Inferior parietal cortex (tissue), 1 donor: ENCODE measurements around the gene TMEM95.

Experiments
- DNase-seq: peaks from one replicate; pipeline ENCODE4 v3.0.0-alpha.2; 2016; ENCODE audit errors: extremely low spot score

The TMEM95 gene

GRCh38 chr17:7374353-7374752, 19.4 kb downstream of the TMEM95 start:
- DNase-seq = no peak

- DNase-seq = no peak
These were observed 24.2 kb downstream of the TMEM95 start for GRCh38 chr17:7379134-7379533.

- no peak for DNase-seq
These were observed 25.4 kb downstream of the TMEM95 start for GRCh38 chr17:7380321-7380720.

GRCh38 chr17:7380855-7381683, 26.1 kb downstream of the TMEM95 start, which contains the start of gene TNK1:
Gene TNK1, plus strand, starts transcription at chr17:7381089. Its CDS starts 1,838 bp downstream, at chr17:7382927.
- DNase-seq = no peak

- no peak for DNase-seq
These were observed 27.9 kb downstream of the TMEM95 start for GRCh38 chr17:7382901-7383300.

GRCh38 chr17:7383371-7383741, 28.4 kb downstream of the TMEM95 start:
- DNase-seq = no peak

- DNase-seq = peak; percentile 17
These were observed 29.0 kb downstream of the TMEM95 start for GRCh38 chr17:7383742-7384488.

DNA sequence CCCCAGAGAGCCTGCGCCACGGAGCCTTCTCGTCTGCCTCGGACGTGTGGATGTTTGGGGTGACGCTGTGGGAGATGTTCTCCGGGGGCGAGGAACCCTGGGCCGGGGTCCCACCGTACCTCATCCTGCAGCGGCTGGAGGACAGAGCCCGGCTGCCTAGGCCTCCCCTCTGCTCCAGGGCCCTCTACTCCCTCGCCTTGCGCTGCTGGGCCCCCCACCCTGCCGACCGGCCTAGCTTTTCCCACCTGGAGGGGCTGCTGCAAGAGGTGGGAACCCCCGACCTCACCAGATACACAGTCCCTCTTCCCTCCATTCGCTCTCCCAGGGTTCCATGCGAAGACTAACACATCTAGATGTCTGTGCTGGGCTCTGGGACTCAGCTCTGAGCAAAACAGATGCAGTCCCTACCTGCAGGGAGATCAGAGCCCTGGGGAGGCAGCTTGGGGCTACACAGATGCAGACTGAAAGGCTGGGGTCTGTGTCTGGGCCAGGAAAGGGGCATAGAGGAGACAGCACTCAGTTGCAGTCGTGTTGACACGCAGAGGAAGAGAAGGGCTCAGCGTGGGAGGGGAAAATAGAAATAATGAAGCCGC, 29.6 kb downstream of the TMEM95 start:
- DNase-seq = no peak

DNA sequence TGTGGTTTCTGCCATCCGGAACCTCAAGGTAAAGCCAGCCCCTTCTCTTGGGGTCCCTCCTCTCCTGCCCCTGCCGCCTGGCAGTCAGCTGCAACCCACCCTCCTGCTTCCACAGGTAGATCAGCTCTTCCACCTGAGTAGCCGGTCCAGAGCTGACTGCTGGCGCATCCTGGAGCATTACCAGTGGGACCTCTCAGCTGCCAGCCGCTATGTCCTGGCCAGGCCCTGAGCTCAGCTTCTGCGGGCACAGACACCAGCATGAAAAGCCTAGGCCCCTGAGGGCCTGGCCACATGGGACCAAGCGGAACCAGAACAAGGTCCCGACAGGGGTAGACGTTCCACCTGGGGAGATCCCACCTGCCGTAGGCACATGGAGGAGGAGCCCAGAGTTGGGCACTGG, 33.9 kb downstream of the TMEM95 start:
- DNase-seq = no peak

DNA sequence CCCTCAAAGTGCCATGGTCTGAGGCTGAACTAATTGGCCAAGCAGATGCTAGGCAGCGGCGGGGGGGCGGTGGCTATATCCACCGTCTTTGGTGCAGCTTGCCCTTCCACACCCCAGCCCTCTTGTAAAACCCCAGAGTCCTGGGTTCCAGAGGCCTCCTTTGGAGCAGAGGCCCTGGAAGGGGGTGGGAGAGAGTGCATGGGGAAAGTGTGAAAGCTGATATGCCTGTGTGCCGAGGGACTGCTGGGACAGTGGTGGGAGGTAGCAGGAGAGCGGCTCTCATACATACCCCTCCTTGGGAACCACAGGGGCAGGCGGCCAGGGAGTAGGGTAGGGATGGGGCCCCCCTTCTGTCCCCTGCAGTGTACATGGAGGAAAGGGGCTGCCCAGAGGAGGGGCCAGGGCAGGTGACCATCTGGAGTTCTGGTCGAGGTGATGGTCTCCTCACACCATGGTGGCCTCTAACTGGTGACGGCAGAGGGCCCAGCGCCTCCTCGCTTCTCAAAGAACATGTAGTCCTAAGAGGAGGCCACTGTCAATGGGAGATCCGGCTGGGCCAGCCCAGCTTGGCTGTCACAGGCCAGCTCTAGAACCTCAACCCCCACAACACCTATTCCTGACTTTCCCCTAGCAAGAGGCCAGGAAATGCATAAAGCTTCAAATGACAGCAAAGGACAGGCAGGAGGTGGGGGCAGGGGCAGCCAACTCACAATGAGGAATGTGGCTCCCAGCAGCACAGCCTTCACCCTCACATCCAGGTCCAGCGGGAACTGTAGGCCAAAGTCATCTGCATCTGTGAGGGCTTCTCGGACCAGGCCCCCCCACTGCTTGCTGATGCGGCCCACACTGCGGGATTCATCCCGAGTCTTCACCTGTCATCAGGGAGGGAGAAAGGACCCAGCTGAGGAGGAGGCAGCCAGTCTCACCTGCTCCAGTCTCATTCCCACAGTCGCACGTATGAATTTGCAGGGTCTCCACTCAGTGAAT, 35.3 kb downstream of the TMEM95 start:
- no peak for DNase-seq

- DNase-seq = no peak
These were observed 36.4 kb downstream of the TMEM95 start for GRCh38 chr17:7391307-7391706.

DNA sequence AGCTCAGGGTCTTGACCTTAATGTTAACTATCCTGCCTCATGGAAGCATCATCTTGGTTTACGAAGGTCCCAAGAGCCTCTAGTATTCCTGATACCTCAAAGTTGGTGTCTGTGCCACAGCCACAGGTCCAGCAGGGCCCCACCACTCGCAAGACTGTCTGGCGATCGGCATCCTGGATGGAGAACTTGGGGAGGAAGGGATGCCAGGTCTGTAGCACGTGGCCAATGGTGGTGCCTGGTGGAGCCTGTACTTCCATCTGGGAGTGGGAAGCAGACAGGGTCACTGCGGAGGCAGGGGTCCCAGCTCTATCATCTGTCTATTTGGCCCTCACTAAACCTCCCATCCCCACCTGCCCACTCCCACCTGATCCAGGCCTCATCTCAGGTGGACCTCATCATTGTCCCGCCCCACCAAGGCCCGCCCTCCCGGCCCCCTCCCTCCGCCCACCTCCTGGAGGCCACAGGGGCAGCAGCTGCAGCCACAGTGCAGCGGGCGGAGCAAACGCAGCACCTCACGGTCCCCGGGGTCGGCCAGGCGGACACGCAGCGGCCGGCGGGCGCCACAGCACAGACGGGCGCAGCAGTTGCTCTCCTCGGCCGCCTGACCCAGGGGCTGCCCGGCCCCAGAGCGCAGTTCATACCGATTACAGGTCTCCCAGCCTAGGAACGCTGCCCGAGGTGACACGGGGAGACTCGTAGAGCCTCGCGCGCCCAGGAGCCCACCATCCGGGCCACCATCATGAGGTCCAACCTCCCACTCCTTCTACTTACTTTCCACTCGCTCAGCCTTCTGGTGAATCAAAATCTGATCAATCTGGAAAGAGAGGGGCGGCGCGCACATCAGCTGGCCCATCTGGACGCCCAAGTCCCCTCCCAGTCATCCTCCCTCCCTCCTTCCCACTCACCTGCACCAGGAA, 38.0 kb downstream of the TMEM95 start:
- DNase-seq = no peak

- DNase-seq = no peak
These were observed 38.9 kb downstream of the TMEM95 start for GRCh38 chr17:7393613-7394451.

DNA sequence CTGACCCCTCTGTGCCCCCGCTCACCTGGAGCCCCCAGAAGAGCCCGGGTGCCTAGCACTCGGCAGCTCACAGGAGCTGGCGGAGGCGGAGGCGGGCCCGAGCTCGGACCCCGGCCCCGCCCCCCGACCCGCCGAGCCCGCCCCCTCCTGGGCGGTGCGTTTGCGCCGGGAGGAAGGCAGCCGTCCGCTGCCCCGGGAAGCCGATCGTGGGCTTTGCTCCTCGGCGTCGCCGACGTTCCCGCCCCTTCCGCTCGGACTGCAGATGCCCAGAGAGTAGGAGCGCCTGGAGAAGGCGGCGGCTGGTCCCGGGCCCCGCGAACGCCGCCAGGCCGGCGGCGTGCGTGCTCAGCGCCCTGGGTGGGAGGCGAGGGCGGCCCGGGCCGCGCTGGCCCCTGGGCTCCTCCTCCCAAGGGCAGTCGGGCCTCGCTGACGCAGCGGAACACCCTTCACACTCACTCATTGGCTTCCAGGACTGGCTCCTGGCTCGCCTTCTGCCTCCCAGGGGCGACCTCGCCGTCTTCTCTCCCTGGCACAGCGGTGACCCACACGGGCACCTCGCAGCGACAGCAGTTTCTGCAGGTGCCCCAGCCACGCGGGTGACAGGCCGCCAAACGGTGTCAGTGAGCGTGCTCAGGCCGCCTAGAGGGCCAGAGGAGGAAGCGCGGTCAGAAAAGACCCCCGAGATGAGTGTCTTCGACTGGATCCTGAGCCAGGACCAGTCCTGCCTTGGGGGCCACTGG, 39.7 kb downstream of the TMEM95 start, which contains the start of gene PLSCR3:
Gene PLSCR3, minus strand, starts transcription at position 74 of the 740 bp plus-strand sequence. CDS start 415 bp downstream, outside the sequence.
- peak; percentile 69 for DNase-seq

- no peak for DNase-seq
These were observed 41.2 kb downstream of the TMEM95 start for GRCh38 chr17:7396147-7396546.

GRCh38 chr17:7398612-7399011, 43.7 kb downstream of the TMEM95 start:
- no peak for DNase-seq

DNA sequence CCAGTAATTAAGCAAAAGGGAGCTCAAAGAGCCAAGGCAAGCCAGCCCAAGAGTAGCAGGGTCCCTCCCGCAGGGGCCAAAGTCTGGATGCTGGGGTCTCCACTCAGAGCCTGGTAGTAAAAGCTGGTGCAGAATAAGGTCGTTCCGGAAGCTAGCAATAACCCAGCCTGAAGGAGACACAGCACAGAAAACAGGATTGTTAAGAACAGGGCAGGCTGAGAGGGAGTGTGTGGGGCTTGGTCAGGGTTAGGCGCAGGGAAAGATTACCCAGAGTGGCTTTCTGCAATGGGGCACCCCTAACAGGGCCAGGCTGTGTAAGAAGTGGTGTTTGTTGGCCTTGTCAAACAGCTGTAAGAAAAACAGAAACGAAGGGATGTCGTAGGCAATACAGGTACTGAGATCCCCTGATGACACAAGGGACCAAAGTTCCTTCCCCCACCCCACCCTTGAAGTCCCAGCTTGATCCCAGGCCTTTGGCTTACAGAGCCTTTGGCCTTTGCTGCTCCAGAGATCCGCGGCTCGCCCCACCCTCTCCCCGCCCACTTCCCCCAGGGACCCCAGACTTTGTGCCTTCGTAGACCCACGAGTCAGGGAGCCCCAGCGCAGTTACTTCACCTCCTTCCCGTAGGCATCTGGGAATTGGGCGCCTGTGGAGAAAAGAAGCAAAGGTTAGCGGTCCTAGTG, 48.2 kb downstream of the TMEM95 start:
- DNase-seq = no peak

- DNase-seq = no peak
These were observed 48.7 kb downstream of the TMEM95 start for GRCh38 chr17:7403727-7403976.
